ENCODE results near the gene VSX1. TPM values are rescaled to one million over a fixed set of nuclear protein-coding genes. Genes with fewer than 3 reads are reported as not detected.

Gene VSX1
- total RNA-seq, 1 experiment from 2014 or later, result not detected

DNA sequence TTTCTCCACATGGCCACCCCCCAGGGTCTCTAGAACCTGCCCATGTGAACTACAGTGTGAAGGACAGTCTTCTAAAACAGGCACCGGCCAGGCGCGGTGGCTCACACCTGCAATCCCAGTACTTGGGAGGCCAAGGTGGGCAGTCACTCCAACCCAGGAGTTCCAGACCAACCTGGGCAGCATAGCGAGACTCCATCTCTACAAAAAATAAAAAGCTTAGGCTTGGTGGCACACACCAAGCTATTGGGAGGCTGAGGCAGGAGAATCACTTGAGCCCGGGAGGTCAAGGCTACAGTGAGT lies 37.7 kb downstream of the VSX1 start:
- ChIA-PET POLR2A (ENCODE audit: low non-redundant PET) (no interaction called here), CTCF (no interaction called here)
- TF ChIP-seq CTCF (conservative IDR thresholded peaks at IDR 0.05; ENCODE audit: low read depth, low read length), result no peak
- no peak for TF ChIP-seq EZH2 (IDR thresholded peaks at IDR 0.05; ENCODE audit: borderline replicate concordance, low read depth, low read length, poor library complexity, severe bottlenecking)
- intact Hi-C loops (cut with micrococcal nuclease; ENCODE audit: unreplicated experiment), result no loop called here
- H3K27me3 ChIP-seq (replicated peaks; ENCODE audit: insufficient read depth, low read depth, low read length, poor library complexity), result no peaks in the 10 kb centered on the region
- no peak for DNase-seq (ENCODE audit: low spot score)
- H3K27ac ChIP-seq (ENCODE audit: low read depth, low read length, poor library complexity, severe bottlenecking), result no peak overlapping the region
- no peaks in the 10 kb centered on the region for H3K9me3 ChIP-seq (ENCODE audit: low read depth, low read length, poor library complexity, severe bottlenecking)
- no TSS peak for BruUV-seq (replicated peaks)
- H3K4me3 ChIP-seq (ENCODE audit: low read depth, low read length, poor library complexity, severe bottlenecking), result no peak overlapping the region
- no peaks in the 10 kb centered on the region for H3K36me3 ChIP-seq (ENCODE audit: insufficient read depth, low read length, poor library complexity, severe bottlenecking)
- no peaks in the 10 kb centered on the region for H3K4me1 ChIP-seq (ENCODE audit: insufficient read depth, low read length, poor library complexity, severe bottlenecking)

DNA sequence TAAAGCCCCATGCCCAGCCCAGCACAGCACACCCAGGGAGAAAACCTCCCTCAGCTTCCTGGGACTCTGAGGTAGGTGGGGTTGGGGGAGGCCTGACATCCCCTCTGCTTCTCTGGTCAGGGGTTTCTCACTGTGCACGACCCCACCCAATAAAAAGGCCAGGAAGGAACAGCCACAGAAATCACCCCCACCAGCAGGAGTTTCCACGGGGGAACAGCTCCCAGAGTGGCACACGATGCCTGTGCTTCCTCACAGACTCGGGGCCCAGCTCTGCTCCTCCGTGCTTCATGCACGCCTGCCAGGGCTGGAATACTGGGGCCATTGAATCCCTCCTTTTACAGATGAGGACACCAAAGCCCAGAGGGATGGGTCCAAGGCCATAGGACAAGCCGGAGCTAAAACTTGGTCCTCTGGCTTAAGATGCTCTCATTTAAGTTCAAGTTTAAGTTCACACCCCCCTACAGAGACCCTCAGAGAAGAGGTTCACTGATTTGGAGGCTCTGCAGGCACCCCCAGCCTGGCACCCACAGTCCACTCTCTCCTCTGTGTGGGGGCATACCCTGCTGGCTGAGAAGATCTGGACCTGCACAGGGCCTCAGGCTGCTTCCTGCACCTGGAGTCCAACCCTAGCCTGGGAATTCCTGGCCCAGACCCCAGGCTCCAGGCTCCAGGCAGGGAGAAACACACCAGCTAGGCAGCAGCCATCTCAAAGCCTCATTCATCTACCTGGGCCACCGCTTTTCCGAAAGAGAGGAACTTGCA lies 38.3 kb downstream of the VSX1 start:
- Histone ChIP-seq H3K9me3 (ENCODE audit: low read depth, low read length, poor library complexity, severe bottlenecking) (no peaks in the 10 kb centered on the region), H3K4me1 (ENCODE audit: insufficient read depth, low read length, poor library complexity, severe bottlenecking) (peaks cover 3% of the 10 kb centered on the region), H3K4me3 (ENCODE audit: low read depth, low read length, poor library complexity, severe bottlenecking) (no peak overlapping the region), H3K27me3 (replicated peaks; ENCODE audit: insufficient read depth, low read depth, low read length, poor library complexity) (no peaks in the 10 kb centered on the region), H3K27ac (ENCODE audit: low read depth, low read length, poor library complexity, severe bottlenecking) (no peak overlapping the region), H3K36me3 (ENCODE audit: insufficient read depth, low read length, poor library complexity, severe bottlenecking) (no peaks in the 10 kb centered on the region)
- TF ChIP-seq EZH2 (IDR thresholded peaks at IDR 0.05; ENCODE audit: borderline replicate concordance, low read depth, low read length, poor library complexity, severe bottlenecking) (no peak), CTCF (conservative IDR thresholded peaks at IDR 0.05; ENCODE audit: low read depth, low read length) (no peak)
- DNase-seq (ENCODE audit: low spot score), result no peak
- intact Hi-C loops (cut with micrococcal nuclease; ENCODE audit: unreplicated experiment), result no loop called here
- no TSS peak for BruUV-seq (replicated peaks)
- ChIA-PET POLR2A (ENCODE audit: low non-redundant PET) (no interaction called here), CTCF (no interaction called here)

GRCh38 chr20:25042531-25043498 lies 39.1 kb downstream of the VSX1 start:
- no peak overlapping the region for H3K27ac ChIP-seq (ENCODE audit: low read depth, low read length, poor library complexity, severe bottlenecking)
- H3K27me3 ChIP-seq (replicated peaks; ENCODE audit: insufficient read depth, low read depth, low read length, poor library complexity), result no peaks in the 10 kb centered on the region
- H3K4me3 ChIP-seq (ENCODE audit: low read depth, low read length, poor library complexity, severe bottlenecking), result no peak overlapping the region
- intact Hi-C loops (cut with micrococcal nuclease; ENCODE audit: unreplicated experiment), result no loop called here
- ChIA-PET CTCF (no interaction called here), POLR2A (ENCODE audit: low non-redundant PET) (no interaction called here)
- DNase-seq (ENCODE audit: low spot score), result no peak
- TF ChIP-seq CTCF (conservative IDR thresholded peaks at IDR 0.05; ENCODE audit: low read depth, low read length), result no peak
- TF ChIP-seq EZH2 (IDR thresholded peaks at IDR 0.05; ENCODE audit: borderline replicate concordance, low read depth, low read length, poor library complexity, severe bottlenecking), result no peak
- peaks cover 11% of the 10 kb centered on the region for H3K4me1 ChIP-seq (ENCODE audit: insufficient read depth, low read length, poor library complexity, severe bottlenecking)
- H3K36me3 ChIP-seq (ENCODE audit: insufficient read depth, low read length, poor library complexity, severe bottlenecking), result no peaks in the 10 kb centered on the region
- no peaks in the 10 kb centered on the region for H3K9me3 ChIP-seq (ENCODE audit: low read depth, low read length, poor library complexity, severe bottlenecking)
- BruUV-seq (replicated peaks), result no TSS peak

Data from A673 (cell line).